Measurements from ENCODE around the gene GAREM2. TPM values are rescaled to one million over a fixed set of nuclear protein-coding genes. Genes with fewer than 3 reads are reported as not detected.

The GAREM2 gene
- total and polyA plus RNA-seq, 12 donors: 0.55 to 2.5 (median 1.1) TPM; not detected in 1

DNA sequence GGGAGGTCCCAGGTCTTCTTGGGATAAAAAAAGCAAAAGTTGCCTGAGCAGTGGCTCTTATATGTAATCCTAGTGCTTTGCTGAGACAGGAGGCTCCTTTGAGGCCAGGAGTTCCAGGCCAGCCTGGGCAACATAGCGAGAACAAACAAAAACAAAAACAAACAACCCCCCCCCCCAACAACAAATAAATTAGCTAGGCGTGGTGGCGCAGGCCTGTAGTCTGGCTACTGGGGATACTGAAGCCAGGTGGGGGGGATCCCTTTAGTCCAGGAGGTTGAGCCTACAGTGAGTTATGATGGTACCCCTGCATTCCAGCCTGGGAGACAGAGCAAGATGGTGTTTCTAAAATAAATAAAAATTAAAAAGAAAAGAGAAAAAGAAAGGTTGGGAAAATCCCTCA, 5.4 kb downstream of the GAREM2 start:
- Histone ChIP-seq H3K4me1 (replicated peaks in 1 of 2) (peaks cover 4 to 12% of the 10 kb centered on the region in 2 donors), H3K27ac (no peak overlapping the region), H3K4me3 (peak overlapping the region in 1 of 4 donors; percentile 52), H3K9me3 (replicated peaks in 1 of 3) (no peaks in the 10 kb centered on the region), H3K27me3 (peaks cover 14% of the 10 kb centered on the region), H3K36me3 (replicated peaks in 1 of 2) (no peaks in the 10 kb centered on the region)
- no peak for DNase-seq
- 90 to 98% (median 95%) methylated on average over 3 of the region's 3 CpGs for WGBS, 4 donors
- TF ChIP-seq, protein P1, sequence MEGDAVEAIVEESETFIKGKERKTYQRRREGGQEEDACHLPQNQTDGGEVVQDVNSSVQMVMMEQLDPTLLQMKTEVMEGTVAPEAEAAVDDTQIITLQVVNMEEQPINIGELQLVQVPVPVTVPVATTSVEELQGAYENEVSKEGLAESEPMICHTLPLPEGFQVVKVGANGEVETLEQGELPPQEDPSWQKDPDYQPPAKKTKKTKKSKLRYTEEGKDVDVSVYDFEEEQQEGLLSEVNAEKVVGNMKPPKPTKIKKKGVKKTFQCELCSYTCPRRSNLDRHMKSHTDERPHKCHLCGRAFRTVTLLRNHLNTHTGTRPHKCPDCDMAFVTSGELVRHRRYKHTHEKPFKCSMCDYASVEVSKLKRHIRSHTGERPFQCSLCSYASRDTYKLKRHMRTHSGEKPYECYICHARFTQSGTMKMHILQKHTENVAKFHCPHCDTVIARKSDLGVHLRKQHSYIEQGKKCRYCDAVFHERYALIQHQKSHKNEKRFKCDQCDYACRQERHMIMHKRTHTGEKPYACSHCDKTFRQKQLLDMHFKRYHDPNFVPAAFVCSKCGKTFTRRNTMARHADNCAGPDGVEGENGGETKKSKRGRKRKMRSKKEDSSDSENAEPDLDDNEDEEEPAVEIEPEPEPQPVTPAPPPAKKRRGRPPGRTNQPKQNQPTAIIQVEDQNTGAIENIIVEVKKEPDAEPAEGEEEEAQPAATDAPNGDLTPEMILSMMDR (IDR thresholded peaks at IDR 0.05): no peak
- TF ChIP-seq POLR2A (IDR thresholded peaks at IDR 0.05): no peak
- intact Hi-C loops (cut with DNase I): no loop called here

DNA sequence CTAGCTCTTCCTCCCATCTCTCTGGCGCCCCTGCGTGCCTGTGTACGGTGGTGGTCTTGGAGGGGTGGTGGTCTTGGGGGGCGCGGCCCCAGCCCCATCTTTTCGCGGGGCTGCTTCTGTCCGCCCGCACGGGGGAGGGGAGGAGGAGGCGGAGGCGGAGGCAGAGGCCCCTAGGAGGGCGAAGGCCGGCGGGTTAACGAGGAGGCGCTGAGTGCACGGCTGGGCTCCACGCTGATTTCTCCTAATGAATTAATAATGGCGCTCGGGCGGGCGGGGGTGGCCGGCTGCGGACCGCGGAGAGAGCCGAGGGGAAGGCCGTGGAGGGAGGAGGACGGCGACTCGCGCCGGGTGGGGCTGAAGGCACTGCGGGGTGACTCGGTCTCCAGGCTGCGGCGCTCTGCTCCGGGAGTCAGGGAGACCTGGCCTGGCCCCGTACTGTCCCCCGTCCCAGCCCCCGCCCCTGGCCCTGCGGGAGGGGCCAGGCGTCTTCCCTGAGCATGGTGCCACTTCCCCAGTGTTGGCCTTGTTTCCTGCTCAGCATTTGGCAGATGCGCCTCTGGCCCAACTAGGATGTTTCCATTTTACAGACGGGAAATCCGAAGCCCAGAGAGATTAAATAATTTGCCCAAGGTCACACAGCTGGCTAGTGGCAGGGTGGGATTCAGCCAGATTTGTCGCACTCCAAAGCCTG, 6.0 kb downstream of the GAREM2 start:
- H3K9me3 ChIP-seq (replicated peaks in 1 of 3): no peaks in the 10 kb centered on the region
- peak overlapping the region in 2 of 4 donors; percentile 18 to 52 for H3K4me3 ChIP-seq
- H3K27me3 ChIP-seq: peaks cover 8% of the 10 kb centered on the region
- peak in 5 of 7 donors; percentile 46 to 56 (median 47) for DNase-seq
- no peaks in the 10 kb centered on the region for H3K36me3 ChIP-seq (replicated peaks in 1 of 2)
- TF ChIP-seq POLR2A (IDR thresholded peaks at IDR 0.05): no peak
- H3K4me1 ChIP-seq (replicated peaks in 1 of 2): peaks cover 0 to 8% of the 10 kb centered on the region in 2 donors
- peak overlapping the region in 1 of 5 donors; percentile 19 for H3K27ac ChIP-seq
- WGBS, 4 donors: 1 to 6% (median 4%) methylated on average over 13 to 46 of the region's 48 CpGs
- intact Hi-C loops (cut with DNase I): no loop called here

- peak overlapping the region in 1 of 4 donors; percentile 52 for H3K4me3 ChIP-seq
- no peaks in the 10 kb centered on the region for H3K36me3 ChIP-seq (replicated peaks in 1 of 2)
- intact Hi-C loops (cut with DNase I): no loop called here
- TF ChIP-seq, protein P1 (IDR thresholded peaks at IDR 0.05): no peak
- TF ChIP-seq POLR2A (IDR thresholded peaks at IDR 0.05): no peak
- WGBS, 4 donors: 18 to 41% (median 27%) methylated on average over 3 to 12 of the region's 12 CpGs
- peaks cover 0 to 8% of the 10 kb centered on the region in 2 donors for H3K4me1 ChIP-seq (replicated peaks in 1 of 2)
- no peak for DNase-seq
- peak overlapping the region in 1 of 5 donors; percentile 19 for H3K27ac ChIP-seq
- no peaks in the 10 kb centered on the region for H3K9me3 ChIP-seq (replicated peaks in 1 of 3)
- peaks cover 2% of the 10 kb centered on the region for H3K27me3 ChIP-seq
Measured at GRCh38 chr2:26179446-26179913, 6.6 kb downstream of the GAREM2 start.

- no peak for TF ChIP-seq POLR2A (IDR thresholded peaks at IDR 0.05)
- TF ChIP-seq, protein P1 (IDR thresholded peaks at IDR 0.05): no peak
- intact Hi-C loops (cut with DNase I): no loop called here
- no peaks in the 10 kb centered on the region for H3K27me3 ChIP-seq
- H3K27ac ChIP-seq: no peak overlapping the region
- H3K9me3 ChIP-seq (replicated peaks in 1 of 3): no peaks in the 10 kb centered on the region
- no peak for DNase-seq
- peaks cover 0 to 8% of the 10 kb centered on the region in 2 donors for H3K4me1 ChIP-seq (replicated peaks in 1 of 2)
- H3K36me3 ChIP-seq (replicated peaks in 1 of 2): no peaks in the 10 kb centered on the region
- 90 to 100% (median 91%) methylated on average over 1 to 5 of the region's 5 CpGs; no CpG with 5 or more reads in 1 of the 4 donors for WGBS, 4 donors
- no peak overlapping the region for H3K4me3 ChIP-seq
Measured at GRCh38 chr2:26182441-26182840, 9.6 kb downstream of the GAREM2 start.

All from adrenal gland (tissue), 12 donors.